H1 (cell line): ENCODE results near the gene CCDC159. TPM values are rescaled to one million over a fixed set of nuclear protein-coding genes. Genes with fewer than 3 reads are reported as not detected.

Experiments used
- CEBPB ChIP-seq: IDR thresholded peaks from 2 replicates; pipeline ENCODE4 v1.6.1; 2012; ENCODE audit warnings: low read depth, low read length
- GABPA ChIP-seq: IDR thresholded peaks from 2 replicates; pipeline ENCODE4 v1.6.1; 2011; ENCODE audit warnings: mild to moderate bottlenecking, low read length, moderate library complexity, borderline replicate concordance; ENCODE audit not compliant: insufficient read depth
- polyA plus RNA-seq, 7 experiments: library from polyadenylated mRNA; depleted of rRNA in 3 of 7; stranded (reverse) in 5 of 7; unstranded in 2 of 7; fragments of >200 nt in 5 of 7; fragments of 200-250 nt in 2 of 7; gene quantifications; 1 replicate in 5 of 7; 2 replicates in 1 of 7; 4 replicates in 1 of 7; pipeline versions ENCODE4 v1.2.1 to v1.2.3, GENCODE V29; 2011 to 2013; ENCODE audit warnings: missing spikeins in 2 of 7, mixed read lengths in 2 of 7
- total RNA-seq: library from RNA; stranded (reverse); fragmentation: NEBNext Ultra II Directional; extraction: Animal tissue kit (Norgen Biotek cat#: 25700); gene quantifications from 2 replicates; pipeline ENCODE4 v1.2.1, GENCODE V29; 2021

CCDC159 gene
- total and polyA plus RNA-seq, 2 of the 8 experiments (the other 6 are each of a cell fraction or from before 2014, with no cell fraction given) = 4.0 to 5.4 TPM

GRCh38 chr19:11364296-11364904, 18.1 kb downstream of the CCDC159 start (continued):
- TF ChIP-seq GABPA (no peak), CEBPB (no peak)
- TF ChIP-seq, all 59 proteins: peak for 0
